H1 (cell line): ENCODE results near the gene PRDM15. TPM values are rescaled to one million over a fixed set of nuclear protein-coding genes. Genes with fewer than 3 reads are reported as not detected.

Experiments used
- ASH2L ChIP-seq: fragments of 200-600, 300-600 bp; sonication (generic); IDR thresholded peaks from one replicate; pipeline ENCODE4 v1.7.1; 2017; ENCODE audit warnings: low read length
- POU5F1 ChIP-seq: IDR thresholded peaks from 2 replicates; pipeline ENCODE4 v1.6.1; 2011; ENCODE audit warnings: low read depth, mild to moderate bottlenecking, low read length, moderate library complexity
- RFX5 ChIP-seq: IDR thresholded peaks from 2 replicates; pipeline ENCODE4 v1.6.1; 2011; ENCODE audit warnings: low read depth, low read length, improper control_type of control experiment, borderline replicate concordance
- RNF2 ChIP-seq: fragments of 200-900, 300-1000 bp; sonication (generic); IDR thresholded peaks from 2 replicates; pipeline ENCODE4 v1.7.1; 2016; ENCODE audit warnings: borderline replicate concordance, low read depth, mild to moderate bottlenecking, antibody characterized with exemption, low read length; ENCODE audit not compliant: poor library complexity, severe bottlenecking; ENCODE audit errors: missing control alignments
- SP1 ChIP-seq: IDR thresholded peaks from 2 replicates; pipeline ENCODE4 v1.6.1; 2011; ENCODE audit warnings: low read depth, low read length
- polyA plus RNA-seq, 7 experiments: library from polyadenylated mRNA; depleted of rRNA in 3 of 7; stranded (reverse) in 5 of 7; unstranded in 2 of 7; fragments of >200 nt in 5 of 7; fragments of 200-250 nt in 2 of 7; gene quantifications; 1 replicate in 5 of 7; 2 replicates in 1 of 7; 4 replicates in 1 of 7; pipeline versions ENCODE4 v1.2.1 to v1.2.3, GENCODE V29; 2011 to 2013; ENCODE audit warnings: missing spikeins in 2 of 7, mixed read lengths in 2 of 7
- total RNA-seq: library from RNA; stranded (reverse); fragmentation: NEBNext Ultra II Directional; extraction: Animal tissue kit (Norgen Biotek cat#: 25700); gene quantifications from 2 replicates; pipeline ENCODE4 v1.2.1, GENCODE V29; 2021

The PRDM15 gene
- total and polyA plus RNA-seq, 2 of the 8 experiments (the other 6 are each of a cell fraction or from before 2014, with no cell fraction given) = 9.7 to 10.5 TPM

DNA sequence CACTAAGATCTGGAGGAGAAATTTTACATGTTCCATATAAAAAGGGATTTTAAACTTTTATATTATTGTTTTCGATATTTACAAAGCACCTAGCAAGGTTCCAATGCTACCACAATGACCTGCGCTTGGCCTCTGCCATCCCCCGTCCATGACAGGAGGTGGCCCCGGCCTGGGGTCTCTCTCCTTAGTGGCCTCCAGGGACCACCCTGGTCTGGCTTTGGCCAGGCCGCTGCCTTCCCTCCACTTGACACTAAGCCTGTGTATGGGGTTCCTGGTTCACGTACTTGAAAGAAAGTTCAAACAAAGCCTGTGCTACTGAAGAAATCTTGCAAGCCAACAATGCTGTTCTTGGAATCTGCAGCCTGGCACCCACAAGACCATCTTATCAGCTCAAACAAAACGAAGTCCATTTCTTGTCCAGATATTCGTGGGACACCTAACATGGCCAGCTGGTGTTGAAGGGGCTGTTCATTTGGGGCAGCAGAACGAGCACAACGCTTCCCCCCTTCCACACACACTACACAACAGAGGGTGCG, 12.8 kb downstream of the PRDM15 start (continued):
- TF ChIP-seq RFX5 = no peak
- TF ChIP-seq POU5F1 = no peak
- TF ChIP-seq RNF2 = no peak
- no peak for TF ChIP-seq SP1
- TF ChIP-seq ASH2L = no peak
